HG02588 (cell line): ENCODE results near the gene KLHL17.

ENCODE experiments used
- ATAC-seq: cut with Tn5 transposase; IDR thresholded peaks from one replicate; pipeline ENCODE4 v1.9.1; 2021; ENCODE audit warnings: mild to moderate bottlenecking, moderate library complexity; ENCODE audit not compliant: unreplicated experiment

The KLHL17 gene

GRCh38 chr1:950268-950667 lies 10.1 kb upstream of the KLHL17 start:
- ATAC-seq: no peak

GRCh38 chr1:950881-951280 lies 9.5 kb upstream of the KLHL17 start:
- no peak for ATAC-seq

- ATAC-seq: no peak
These were observed 9.0 kb upstream of the KLHL17 start for GRCh38 chr1:951364-951763.

GRCh38 chr1:952201-952600 lies 8.2 kb upstream of the KLHL17 start:
- no peak for ATAC-seq

- no peak for ATAC-seq
These were observed 7.8 kb upstream of the KLHL17 start for GRCh38 chr1:952603-953002.

- no peak for ATAC-seq
These were observed 6.7 kb upstream of the KLHL17 start for GRCh38 chr1:953524-954320.

- no peak for ATAC-seq
These were observed 5.5 kb upstream of the KLHL17 start for GRCh38 chr1:954927-955326.

- no peak for ATAC-seq
These were observed 4.9 kb upstream of the KLHL17 start for GRCh38 chr1:955474-955873.

GRCh38 chr1:956636-957035 lies 3.7 kb upstream of the KLHL17 start:
- no peak for ATAC-seq

- ATAC-seq: peak; percentile 58
These were observed 1.3 kb upstream of the KLHL17 start, which contains the start of gene NOC2L for GRCh38 chr1:958823-959730. TSS of gene NOC2L (minus strand) at chr1:959256. CDS start at chr1:959240, 16 bp downstream.

- no peak for ATAC-seq
These were observed 537 bp upstream of the KLHL17 start for GRCh38 chr1:959731-960362.

GRCh38 chr1:961132-961669 lies 817 bp downstream of the KLHL17 start:
- ATAC-seq: no peak

GRCh38 chr1:962381-963300 lies 2.3 kb downstream of the KLHL17 start:
- no peak for ATAC-seq

GRCh38 chr1:963301-963651 lies 2.9 kb downstream of the KLHL17 start:
- no peak for ATAC-seq

- no peak for ATAC-seq
These were observed 3.6 kb downstream of the KLHL17 start for GRCh38 chr1:963746-964525.

GRCh38 chr1:964691-965525 lies 4.5 kb downstream of the KLHL17 start:
- ATAC-seq: no peak

GRCh38 chr1:965526-966134 lies 5.2 kb downstream of the KLHL17 start:
- no peak for ATAC-seq

GRCh38 chr1:966135-966703 lies 5.8 kb downstream of the KLHL17 start, which contains the start of gene PLEKHN1:
TSS of gene PLEKHN1 (plus strand) at chr1:966482. CDS start at chr1:966532, 50 bp downstream.
- peak; percentile 21 for ATAC-seq
